Stimulated activated CD4-positive, alpha-beta T cell treated with anti-CD3 and anti-CD28 coated beads, Interleukin-4, amount 100 ng/mL, for 4 hours (primary cell): ENCODE measurements around the gene VAV3.
"Not testable (repeated sequence)": the region's sequence is repeated elsewhere in the genome, so short reads cannot be mapped to it uniquely, and the experiment has no call there.

ENCODE experiments used
- DNase-seq, 2 experiments: peaks; one replicate each; pipeline ENCODE4 v3.0.0-alpha.2; 2020

VAV3 gene

GRCh38 chr1:107707111-107707510 is 257.9 kb downstream of the VAV3 start:
- no peak for DNase-seq

GRCh38 chr1:107706182-107706581 is 258.8 kb downstream of the VAV3 start:
- no peak for DNase-seq

- DNase-seq, result no peak
Observed at GRCh38 chr1:107704911-107705310, 260.1 kb downstream of the VAV3 start.

- DNase-seq, result no peak
Observed at GRCh38 chr1:107702946-107703571, 261.9 kb downstream of the VAV3 start.

GRCh38 chr1:107700651-107701050 is 264.3 kb downstream of the VAV3 start:
- DNase-seq, result not testable (repeated sequence)

- DNase-seq, result no peak
Observed at GRCh38 chr1:107698161-107698560, 266.8 kb downstream of the VAV3 start.

- no peak for DNase-seq
Observed at GRCh38 chr1:107695341-107695740, 269.6 kb downstream of the VAV3 start.

GRCh38 chr1:107692580-107693345 is 272.2 kb downstream of the VAV3 start:
- DNase-seq, result no peak

GRCh38 chr1:107691540-107691939 is 273.4 kb downstream of the VAV3 start:
- no peak for DNase-seq

GRCh38 chr1:107690491-107690890 is 274.5 kb downstream of the VAV3 start:
- DNase-seq, result no peak

GRCh38 chr1:107689733-107690132 is 275.2 kb downstream of the VAV3 start:
- no peak for DNase-seq

GRCh38 chr1:107689159-107689558 is 275.8 kb downstream of the VAV3 start:
- DNase-seq, result no peak

GRCh38 chr1:107687849-107688753 is 276.9 kb downstream of the VAV3 start:
- DNase-seq, result no peak

- no peak for DNase-seq
Observed at GRCh38 chr1:107683683-107684082, 281.3 kb downstream of the VAV3 start.

- no peak for DNase-seq
Observed at GRCh38 chr1:107683191-107683657, 281.8 kb downstream of the VAV3 start.

- DNase-seq, result no peak
Observed at GRCh38 chr1:107682467-107682866, 282.5 kb downstream of the VAV3 start.

GRCh38 chr1:107681001-107681479 is 283.9 kb downstream of the VAV3 start:
- no peak for DNase-seq

GRCh38 chr1:107680579-107680985 is 284.4 kb downstream of the VAV3 start:
- no peak for DNase-seq

- DNase-seq, result no peak
Observed at GRCh38 chr1:107679411-107679953, 285.5 kb downstream of the VAV3 start.

- no peak for DNase-seq
Observed at GRCh38 chr1:107678993-107679392, 286.0 kb downstream of the VAV3 start.

GRCh38 chr1:107677697-107678096 is 287.3 kb downstream of the VAV3 start:
- DNase-seq, result no peak

- no peak for DNase-seq
Observed at GRCh38 chr1:107674486-107674885, 290.5 kb downstream of the VAV3 start.

GRCh38 chr1:107673006-107673405 is 292.0 kb downstream of the VAV3 start:
- DNase-seq, result no peak
